Measurements from ENCODE around the gene KIF26A.
"Not testable (repeated sequence)": the region's sequence is repeated elsewhere in the genome, so short reads cannot be mapped to it uniquely, and the experiment has no call there.

Gene KIF26A

GRCh38 chr14:104223101-104224041, 85.0 kb downstream of the KIF26A start:
- DNase-seq (ENCODE audit: low read depth) = no peak

GRCh38 chr14:104224131-104224505, 85.7 kb downstream of the KIF26A start:
- DNase-seq (ENCODE audit: low read depth) = no peak

- no peak for DNase-seq (ENCODE audit: low read depth)
Measured at GRCh38 chr14:104224506-104225277, 86.3 kb downstream of the KIF26A start.

- not testable (repeated sequence) for DNase-seq (ENCODE audit: low read depth)
Measured at GRCh38 chr14:104225278-104226190, 87.1 kb downstream of the KIF26A start.

- DNase-seq (ENCODE audit: low read depth) = no peak
Measured at GRCh38 chr14:104226421-104227383, 88.3 kb downstream of the KIF26A start.

GRCh38 chr14:104227806-104228205, 89.4 kb downstream of the KIF26A start:
- no peak for DNase-seq (ENCODE audit: low read depth)

GRCh38 chr14:104228221-104228620, 89.8 kb downstream of the KIF26A start:
- no peak for DNase-seq (ENCODE audit: low read depth)

- DNase-seq (ENCODE audit: low read depth) = no peak
Measured at GRCh38 chr14:104228716-104229533, 90.5 kb downstream of the KIF26A start.

GRCh38 chr14:104229534-104230055, 91.2 kb downstream of the KIF26A start:
- no peak for DNase-seq (ENCODE audit: low read depth)

GRCh38 chr14:104230119-104230815, 91.9 kb downstream of the KIF26A start:
- no peak for DNase-seq (ENCODE audit: low read depth)
